ENCODE data around the gene CAPN12. TPM values are rescaled to one million over a fixed set of nuclear protein-coding genes. Genes with fewer than 3 reads are reported as not detected.

Gene CAPN12
- total RNA-seq, 2 donors from 2014 or later: 0.74 to 0.90 TPM

DNA sequence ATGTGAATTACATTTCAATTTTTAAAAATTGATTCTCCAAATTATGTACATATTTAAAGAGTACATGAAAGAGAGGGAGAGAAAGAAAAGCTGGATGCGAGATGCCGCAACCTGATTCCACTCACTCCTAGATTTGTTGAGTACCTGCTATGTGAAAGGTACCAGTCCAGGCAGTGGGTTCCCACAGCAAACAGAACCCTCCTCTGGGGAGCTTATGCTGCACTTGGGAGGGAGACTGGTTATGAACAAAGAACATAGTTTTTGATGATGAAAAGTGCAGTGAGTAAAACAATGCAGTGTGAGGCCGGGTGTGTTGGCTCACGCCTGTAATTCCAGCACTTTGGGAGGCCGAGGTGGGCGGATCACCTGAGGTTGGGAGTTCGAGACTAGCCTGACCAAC is 53.4 kb downstream of the CAPN12 start:
- peak overlapping the region; percentile 90 to 93 for H3K27ac ChIP-seq
- peaks cover 15% of the 10 kb centered on the region for H3K36me3 ChIP-seq
- no peak overlapping the region for H3K4me3 ChIP-seq
- H3K27me3 ChIP-seq: no peaks in the 10 kb centered on the region
- TF ChIP-seq CTCF (IDR thresholded peaks at IDR 0.05): no peak
- H3K4me1 ChIP-seq: peaks cover 3 to 94% of the 10 kb centered on the region in 2 donors
- H3K9me3 ChIP-seq: no peaks in the 10 kb centered on the region
- DNase-seq (ENCODE audit: low spot score): no peak

DNA sequence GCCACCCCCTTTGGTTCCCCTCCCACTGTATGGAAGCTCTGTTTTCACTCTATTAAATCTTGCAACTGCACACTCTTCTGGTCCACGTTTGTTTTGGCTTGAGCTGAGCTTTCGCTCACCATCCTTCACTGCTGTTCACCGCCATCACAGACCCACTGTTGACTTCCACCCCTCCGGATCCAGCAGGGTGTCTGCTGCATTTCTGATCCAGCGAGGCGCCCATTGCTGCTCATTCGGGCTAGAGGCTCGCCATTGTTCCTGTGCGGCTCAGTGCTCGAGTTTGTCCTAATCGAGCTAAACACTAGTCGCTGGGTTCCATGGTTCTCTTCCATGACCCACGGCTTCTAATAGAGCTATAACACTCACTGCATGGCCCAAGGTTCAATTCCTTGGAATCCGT is 54.1 kb downstream of the CAPN12 start:
- Histone ChIP-seq H3K4me1 (peaks cover 3 to 94% of the 10 kb centered on the region in 2 donors), H3K27me3 (no peaks in the 10 kb centered on the region), H3K9me3 (no peaks in the 10 kb centered on the region), H3K4me3 (no peak overlapping the region), H3K36me3 (peaks cover 15% of the 10 kb centered on the region), H3K27ac (peak overlapping the region; percentile 90 to 93)
- no peak for DNase-seq (ENCODE audit: low spot score)
- TF ChIP-seq CTCF (IDR thresholded peaks at IDR 0.05): no peak

DNA sequence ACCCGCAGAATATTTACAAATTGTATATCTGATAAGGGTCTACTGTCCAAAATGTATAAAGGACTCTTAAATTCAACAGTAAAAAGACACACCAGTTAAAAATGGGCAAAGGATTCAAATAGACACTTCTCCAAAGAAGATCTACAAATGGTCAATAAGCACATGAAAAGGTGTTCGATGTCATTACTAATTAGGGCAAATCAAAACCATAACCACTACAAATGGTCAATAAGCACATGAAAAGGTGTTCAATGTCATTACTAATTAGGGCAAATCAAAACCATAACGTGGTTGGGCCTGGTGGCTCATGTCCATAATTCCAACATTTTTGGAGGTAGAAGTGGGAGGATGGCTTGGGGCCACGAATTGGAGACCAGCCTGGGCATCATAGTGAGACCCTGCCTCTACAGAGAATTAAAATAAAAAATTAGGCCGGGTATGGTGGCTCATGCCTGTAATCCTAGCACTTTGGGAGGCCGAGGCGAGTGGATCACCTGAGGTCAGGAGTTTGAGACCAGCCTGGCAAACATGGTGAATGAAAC is 56.4 kb downstream of the CAPN12 start:
- Histone ChIP-seq H3K9me3 (no peaks in the 10 kb centered on the region), H3K36me3 (peaks cover 15% of the 10 kb centered on the region), H3K4me3 (no peak overlapping the region), H3K27me3 (no peaks in the 10 kb centered on the region), H3K4me1 (peaks cover 0 to 94% of the 10 kb centered on the region in 2 donors), H3K27ac (peak overlapping the region; percentile 90 to 93)
- DNase-seq (ENCODE audit: low spot score): no peak
- no peak for TF ChIP-seq CTCF (IDR thresholded peaks at IDR 0.05)

GRCh38 chr19:38686530-38686888 is 57.8 kb downstream of the CAPN12 start:
- no peak overlapping the region for H3K4me3 ChIP-seq
- TF ChIP-seq CTCF (IDR thresholded peaks at IDR 0.05): no peak
- DNase-seq (ENCODE audit: low spot score): no peak

DNA sequence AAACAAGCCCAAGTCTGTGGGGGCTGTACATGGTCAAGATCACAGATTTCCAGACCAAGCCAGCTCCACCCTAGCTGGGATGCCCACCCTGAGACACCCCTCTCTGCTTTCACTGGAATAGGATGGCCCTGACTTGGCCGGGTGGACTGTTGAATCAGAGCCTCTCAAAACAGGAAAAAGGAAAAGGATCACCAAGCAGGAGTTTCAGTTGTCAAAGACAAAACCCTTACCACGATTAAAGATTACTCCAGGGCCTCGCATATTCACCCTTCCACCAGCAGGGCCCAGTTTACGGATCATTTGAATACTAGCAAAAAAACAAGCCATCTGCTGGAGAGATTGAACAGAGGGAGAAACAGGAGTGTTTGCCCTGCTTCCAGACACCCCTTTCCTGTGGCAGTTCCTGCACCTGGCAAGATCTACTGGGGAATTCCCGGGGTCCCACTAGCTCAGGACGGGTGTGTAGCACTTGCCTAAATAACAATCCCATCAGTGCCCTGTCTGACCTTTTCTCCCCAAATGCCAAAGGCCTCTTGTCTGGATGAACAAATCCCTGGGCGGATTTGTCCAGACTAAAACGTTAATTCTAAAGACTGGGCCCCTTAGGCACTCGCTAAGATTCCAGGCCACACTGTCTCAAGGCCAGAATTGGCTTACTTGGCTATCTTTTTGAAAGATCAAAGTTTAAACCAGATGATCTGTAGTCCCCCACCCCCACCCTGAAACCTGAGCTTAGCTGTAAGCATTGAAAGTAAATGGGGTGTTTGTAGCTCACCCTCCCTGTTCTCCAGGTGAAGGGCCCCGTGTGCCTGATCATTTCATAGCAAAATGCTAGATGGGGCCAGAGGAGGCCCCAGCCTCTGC is 58.4 kb downstream of the CAPN12 start:
- Histone ChIP-seq H3K36me3 (peaks cover 14% of the 10 kb centered on the region), H3K27ac (peak overlapping the region; percentile 85 to 90), H3K9me3 (no peaks in the 10 kb centered on the region), H3K27me3 (no peaks in the 10 kb centered on the region), H3K4me3 (no peak overlapping the region), H3K4me1 (peaks cover 0 to 94% of the 10 kb centered on the region in 2 donors)
- no peak for DNase-seq (ENCODE audit: low spot score)
- peak in 1 of 2 donors; percentile 41 for TF ChIP-seq CTCF (IDR thresholded peaks at IDR 0.05)

More at GRCh38 chr19:38686530-38686888, 57.8 kb downstream of the CAPN12 start:
- Histone ChIP-seq H3K9me3 (no peaks in the 10 kb centered on the region), H3K27me3 (no peaks in the 10 kb centered on the region), H3K36me3 (peaks cover 15% of the 10 kb centered on the region), H3K27ac (peak overlapping the region; percentile 85 to 90), H3K4me1 (peaks cover 0 to 94% of the 10 kb centered on the region in 2 donors)

Measured in right atrium auricular region (tissue), 2 donors.